Thymus (tissue), 11 donors: ENCODE measurements around the gene ST3GAL5. TPM values are rescaled to one million over a fixed set of nuclear protein-coding genes. Genes with fewer than 3 reads are reported as not detected.

ENCODE experiments used
- DNase-seq, 9 donors: peaks; one replicate each; pipeline ENCODE4 v3.0.0-alpha.2; 2013; ENCODE audit warnings: low spot score in 9 of 9, low read depth in 6 of 9, missing footprints in 1 of 9
- H3K27ac ChIP-seq, 2 donors: one replicate each; pipeline ENCODE4 v1.5.1; 2013; ENCODE audit warnings: control low read depth in 1 of 2, low read depth in 1 of 2, low read length in 1 of 2, mild to moderate bottlenecking in 1 of 2, moderate library complexity in 1 of 2
- H3K27me3 ChIP-seq, 2 donors: one replicate each; pipeline ENCODE4 v1.5.1; 2013; ENCODE audit warnings: low read length in 1 of 2; ENCODE audit not compliant: control insufficient read depth in 2 of 2, insufficient read depth in 1 of 2
- H3K36me3 ChIP-seq, 2 donors: one replicate each; pipeline ENCODE4 v1.5.1; 2013; ENCODE audit warnings: low read length in 1 of 2, mild to moderate bottlenecking in 1 of 2, moderate library complexity in 1 of 2; ENCODE audit not compliant: control insufficient read depth in 2 of 2, insufficient read depth in 2 of 2
- H3K4me1 ChIP-seq, 2 donors: one replicate each; pipeline ENCODE4 v1.5.1; 2013; ENCODE audit warnings: low read length in 2 of 2; ENCODE audit not compliant: control insufficient read depth in 2 of 2, insufficient read depth in 2 of 2
- H3K4me3 ChIP-seq, 2 donors: one replicate each; pipeline ENCODE4 v1.5.1; 2013; ENCODE audit warnings: low read length in 2 of 2, control low read depth in 1 of 2, mild to moderate bottlenecking in 1 of 2
- H3K9me3 ChIP-seq, 2 donors: one replicate each; pipeline ENCODE4 v1.5.1; 2013; ENCODE audit warnings: low read length in 1 of 2, mild to moderate bottlenecking in 1 of 2; ENCODE audit not compliant: control insufficient read depth in 2 of 2, insufficient read depth in 1 of 2
- WGBS: extraction: QIAGEN DNeasy Blood & Tissue Kit; methylation state at CpG from one replicate; pipeline ENCODE4 v1.1.7; 2013; 5-methylcytosine and 5-hydroxymethylcytosine counted together
- polyA plus RNA-seq: library from polyadenylated mRNA; stranded (reverse); fragments of 200-250 nt; gene quantifications from one replicate; pipeline ENCODE4 v1.2.3, GENCODE V29; 2013
- total RNA-seq: library from RNA; stranded (reverse); fragments of 120-200 nt; gene quantifications from one replicate; pipeline ENCODE4 v1.2.4, GENCODE V29; 2013
- donor health status: healthy.

Gene ST3GAL5
- total and polyA plus RNA-seq, 2 donors, result 35.4 to 39.2 TPM

DNA sequence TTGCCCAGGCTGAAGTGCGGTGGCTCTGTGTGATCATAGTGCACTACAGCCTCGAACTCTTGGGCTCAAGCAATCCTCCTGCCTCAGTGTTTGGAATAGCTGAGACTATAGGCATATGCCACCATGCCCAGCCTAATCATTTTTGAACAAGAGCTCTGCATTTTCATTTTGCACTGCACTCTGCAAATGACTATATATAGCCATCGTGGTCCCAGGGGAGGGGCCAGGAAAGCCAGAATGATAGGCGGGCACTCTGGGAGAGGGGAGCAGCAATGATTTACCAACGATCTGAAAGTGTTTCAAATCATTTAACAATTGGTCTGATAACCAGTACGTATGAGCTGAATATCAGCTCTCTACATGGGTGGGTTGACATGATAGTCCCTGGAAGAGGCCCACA lies 22.3 kb upstream of the ST3GAL5 start:
- no peak for DNase-seq
- Histone ChIP-seq H3K4me1 (peaks cover 0 to 10% of the 10 kb centered on the region in 2 donors), H3K9me3 (no peaks in the 10 kb centered on the region), H3K4me3 (no peak overlapping the region), H3K36me3 (no peaks in the 10 kb centered on the region), H3K27me3 (no peaks in the 10 kb centered on the region), H3K27ac (no peak overlapping the region)
- 70% methylated on average over 6 of the region's 6 CpGs for whole genome bisulfite sequencing

DNA sequence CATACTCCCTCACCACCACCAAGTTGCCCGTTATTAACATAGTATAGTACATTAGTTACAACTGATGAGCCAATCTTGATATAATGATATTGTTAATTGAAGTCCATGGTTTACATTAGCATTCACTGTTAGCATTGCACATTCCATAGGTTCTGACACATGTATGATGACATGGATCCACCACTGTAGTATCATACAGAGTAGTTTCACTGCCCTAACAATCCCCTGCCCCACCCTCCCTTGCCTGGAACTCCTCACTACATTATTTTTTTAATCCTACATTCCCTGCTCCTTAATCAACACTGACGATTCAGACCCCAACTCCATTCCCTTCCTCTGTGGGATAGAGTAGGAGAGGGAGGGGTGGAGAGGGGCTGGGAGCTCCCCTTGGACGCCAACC lies 20.2 kb upstream of the ST3GAL5 start:
- no peak for DNase-seq
- H3K9me3 ChIP-seq, result no peaks in the 10 kb centered on the region
- H3K4me3 ChIP-seq, result no peak overlapping the region
- WGBS, result 97% methylated on average over 3 of the region's 3 CpGs
- no peak overlapping the region for H3K27ac ChIP-seq
- no peaks in the 10 kb centered on the region for H3K36me3 ChIP-seq
- H3K4me1 ChIP-seq, result peaks cover 0 to 10% of the 10 kb centered on the region in 2 donors
- H3K27me3 ChIP-seq, result no peaks in the 10 kb centered on the region

DNA sequence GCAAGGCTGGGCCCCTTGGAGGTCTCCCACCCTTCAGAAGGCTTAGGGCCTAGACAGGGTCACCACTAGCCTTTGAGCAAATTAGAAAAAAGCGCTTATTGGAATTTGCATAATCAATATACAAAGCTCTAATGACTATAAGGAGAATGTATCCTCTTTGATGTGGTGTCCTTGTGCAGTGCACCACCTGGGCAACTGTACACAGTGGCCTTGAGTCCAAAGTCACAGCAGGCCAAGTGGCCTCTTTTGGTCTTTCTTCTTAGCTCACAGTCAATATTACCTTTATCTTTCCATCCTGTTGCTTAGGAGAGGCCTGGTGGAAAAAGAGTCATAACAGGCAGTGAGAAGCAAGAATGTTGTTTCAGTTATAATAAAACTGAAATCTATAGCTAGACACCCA lies 19.7 kb upstream of the ST3GAL5 start:
- no peak overlapping the region for H3K27ac ChIP-seq
- no peaks in the 10 kb centered on the region for H3K36me3 ChIP-seq
- WGBS, result 97% methylated on average over 1 of the region's 1 CpG
- no peak for DNase-seq
- H3K4me1 ChIP-seq, result peaks cover 0 to 10% of the 10 kb centered on the region in 2 donors
- no peaks in the 10 kb centered on the region for H3K9me3 ChIP-seq
- no peaks in the 10 kb centered on the region for H3K27me3 ChIP-seq
- no peak overlapping the region for H3K4me3 ChIP-seq

DNA sequence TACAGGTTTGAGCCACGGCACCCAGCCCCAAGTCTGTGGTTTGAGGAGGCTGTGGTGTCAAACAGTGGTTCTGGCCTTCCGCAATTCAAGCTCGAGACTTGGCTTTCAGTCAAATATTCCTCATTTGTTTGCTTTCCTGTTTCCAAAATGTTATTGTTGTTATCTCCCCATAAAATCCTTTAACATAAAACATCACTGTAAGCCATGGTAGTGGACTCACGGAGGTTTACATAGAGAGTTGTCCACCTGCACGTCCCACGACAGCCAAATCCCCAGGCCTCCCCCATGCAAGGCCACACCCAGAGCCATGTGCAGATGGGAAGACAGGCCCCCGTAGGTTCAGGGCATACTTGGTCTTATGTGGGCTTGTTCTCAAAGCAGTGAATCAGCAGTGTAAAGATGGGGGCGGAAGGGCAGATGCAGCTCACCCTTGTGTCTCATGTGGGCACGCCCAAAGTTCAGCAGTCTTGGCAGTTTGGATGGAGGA lies 18.9 kb upstream of the ST3GAL5 start:
- Histone ChIP-seq H3K27ac (no peak overlapping the region), H3K27me3 (no peaks in the 10 kb centered on the region), H3K9me3 (no peaks in the 10 kb centered on the region), H3K4me1 (peaks cover 0 to 10% of the 10 kb centered on the region in 2 donors), H3K36me3 (no peaks in the 10 kb centered on the region), H3K4me3 (no peak overlapping the region)
- DNase-seq, result no peak
- whole genome bisulfite sequencing, result 86% methylated on average over 9 of the region's 9 CpGs

DNA sequence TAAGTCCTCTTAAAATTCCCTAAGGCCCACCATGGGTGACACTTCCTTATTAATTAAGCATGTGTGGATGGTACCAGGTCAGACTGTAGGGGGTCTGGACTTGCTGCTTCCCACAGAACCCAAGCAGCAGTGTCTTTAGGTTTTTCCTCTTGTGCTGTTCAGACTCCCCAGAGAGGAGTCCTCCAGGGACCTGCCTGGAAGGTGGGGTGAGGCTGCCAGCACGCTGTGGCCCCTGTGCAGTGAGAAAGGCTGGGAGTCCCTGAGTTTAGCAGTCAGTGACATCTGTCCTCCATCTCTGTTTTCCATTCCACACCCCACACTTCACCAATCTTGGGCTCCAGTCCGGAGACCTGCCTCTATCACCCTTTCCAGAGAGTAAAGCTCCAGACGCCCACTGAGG lies 18.0 kb upstream of the ST3GAL5 start:
- Histone ChIP-seq H3K36me3 (no peaks in the 10 kb centered on the region), H3K27me3 (no peaks in the 10 kb centered on the region), H3K27ac (no peak overlapping the region), H3K9me3 (no peaks in the 10 kb centered on the region), H3K4me3 (no peak overlapping the region), H3K4me1 (peaks cover 0 to 17% of the 10 kb centered on the region in 2 donors)
- 98% methylated on average over 3 of the region's 3 CpGs for WGBS
- no peak for DNase-seq

DNA sequence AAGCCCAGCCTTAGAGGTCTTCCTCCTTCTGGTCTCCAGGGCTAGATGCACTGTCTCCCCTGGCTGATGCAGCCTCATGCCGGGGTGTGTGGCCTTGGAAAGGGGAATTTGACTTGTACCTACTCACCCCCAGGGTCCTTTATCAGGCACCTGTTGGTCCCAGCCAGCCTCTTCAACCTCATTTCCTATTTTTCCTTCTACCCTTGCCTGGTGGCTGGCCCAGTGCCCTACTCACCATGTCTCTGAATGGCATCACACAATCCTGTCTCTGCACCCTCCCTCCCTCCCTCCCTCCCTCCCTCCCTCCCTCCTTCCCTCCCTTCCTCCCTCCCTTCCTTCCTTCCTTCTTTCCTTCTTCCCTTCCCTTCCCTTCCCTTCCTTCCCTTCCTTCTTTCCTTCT lies 17.1 kb upstream of the ST3GAL5 start:
- no peak for DNase-seq
- 96% methylated on average over 1 of the region's 1 CpG for WGBS
- Histone ChIP-seq H3K4me3 (no peak overlapping the region), H3K36me3 (no peaks in the 10 kb centered on the region), H3K27me3 (no peaks in the 10 kb centered on the region), H3K27ac (no peak overlapping the region), H3K4me1 (peaks cover 0 to 16% of the 10 kb centered on the region in 2 donors), H3K9me3 (no peaks in the 10 kb centered on the region)

DNA sequence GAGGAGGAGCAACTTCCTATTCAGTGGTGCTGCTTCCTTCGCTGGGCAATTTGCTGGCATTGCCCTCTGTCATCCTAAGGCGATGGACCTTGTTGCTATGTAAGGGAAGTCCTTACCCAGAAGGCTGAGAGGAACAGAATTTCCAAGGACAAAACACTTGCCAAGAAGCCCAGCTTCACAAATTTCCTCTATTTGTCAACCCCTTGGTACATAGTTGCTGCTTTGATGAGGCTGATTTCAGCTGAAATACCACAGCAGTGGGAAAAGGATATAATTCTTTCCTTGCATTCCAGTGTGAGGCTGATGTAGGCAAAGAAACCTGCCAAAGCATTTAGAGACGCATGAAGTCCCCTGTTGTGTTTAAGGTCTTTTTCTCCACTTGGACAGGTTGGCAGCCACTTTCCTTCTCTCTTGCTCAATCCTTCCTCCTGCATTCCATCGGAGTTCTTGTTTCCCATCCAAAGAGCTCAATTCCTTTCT lies 16.4 kb upstream of the ST3GAL5 start:
- no peaks in the 10 kb centered on the region for H3K36me3 ChIP-seq
- H3K4me3 ChIP-seq, result no peak overlapping the region
- H3K27ac ChIP-seq, result no peak overlapping the region

DNA sequence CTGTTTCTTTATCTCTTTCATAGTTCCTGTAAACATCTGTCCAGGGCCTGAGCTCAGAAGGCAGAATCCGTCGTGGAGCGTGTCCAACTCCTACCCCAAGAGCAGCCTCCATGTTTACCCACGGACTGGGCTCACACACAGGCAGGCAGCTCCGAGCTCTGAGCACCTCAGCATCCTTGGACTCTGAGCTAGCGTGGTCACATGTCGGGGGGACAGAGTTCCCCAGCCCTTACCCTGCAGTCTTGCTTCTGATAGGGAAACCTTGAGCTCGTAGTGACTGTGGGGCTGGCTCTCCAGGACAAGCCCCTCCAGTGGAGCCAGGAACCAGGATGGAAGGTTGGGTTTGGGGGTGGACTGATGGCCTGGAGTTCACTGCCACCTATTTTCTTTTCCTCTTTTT lies 15.1 kb upstream of the ST3GAL5 start:
- Histone ChIP-seq H3K27me3 (no peaks in the 10 kb centered on the region), H3K36me3 (no peaks in the 10 kb centered on the region), H3K27ac (no peak overlapping the region), H3K4me1 (peaks cover 2 to 15% of the 10 kb centered on the region in 2 donors), H3K9me3 (no peaks in the 10 kb centered on the region), H3K4me3 (no peak overlapping the region)
- DNase-seq, result no peak
- 98% methylated on average over 8 of the region's 8 CpGs for WGBS

More for the DNA sequence above, 16.4 kb upstream of the ST3GAL5 start:
- WGBS, result 91% methylated on average over 4 of the region's 4 CpGs
- Histone ChIP-seq H3K4me1 (peaks cover 2 to 15% of the 10 kb centered on the region in 2 donors), H3K27me3 (no peaks in the 10 kb centered on the region), H3K9me3 (no peaks in the 10 kb centered on the region)
- no peak for DNase-seq

DNA sequence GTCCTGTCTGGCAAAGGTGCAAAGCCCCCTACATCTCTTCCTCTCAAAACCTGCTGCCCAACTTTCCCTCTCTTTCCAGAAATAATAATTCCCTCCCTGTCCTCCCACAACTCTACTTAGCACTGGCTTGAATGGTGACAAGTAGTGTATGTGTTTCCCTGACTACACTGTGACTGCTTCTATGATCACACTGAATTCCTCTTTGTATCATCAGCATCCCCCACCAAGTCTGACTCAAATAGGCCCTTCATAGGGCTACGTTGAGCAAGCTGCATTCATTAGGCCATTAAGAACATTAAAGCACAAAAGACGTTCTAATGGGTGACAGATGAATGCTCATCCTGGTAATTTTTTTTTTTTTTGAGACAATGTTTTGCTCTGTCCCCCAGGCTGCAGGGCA lies 13.7 kb upstream of the ST3GAL5 start:
- Histone ChIP-seq H3K4me1 (peaks cover 2 to 11% of the 10 kb centered on the region in 2 donors), H3K27me3 (no peaks in the 10 kb centered on the region), H3K36me3 (no peaks in the 10 kb centered on the region), H3K9me3 (no peaks in the 10 kb centered on the region), H3K27ac (no peak overlapping the region), H3K4me3 (no peak overlapping the region)
- DNase-seq, result no peak
- WGBS, result 72% methylated on average over 2 of the region's 2 CpGs
